Astrocyte (in vitro differentiated cells and primary cell): Measurements from ENCODE around the gene DNAJC12.

Source experiments
- CTCF ChIP-seq: IDR thresholded peaks from 2 replicates; pipeline ENCODE4 v1.5.1; 2011; ENCODE audit warnings: low read depth, mild to moderate bottlenecking, inconsistent platforms, low read length, moderate library complexity; ENCODE audit not compliant: insufficient read depth
- EZH2 ChIP-seq: IDR thresholded peaks from 2 replicates; pipeline ENCODE4 v1.6.1; 2012; ENCODE audit warnings: mild to moderate bottlenecking, low read length, inconsistent platforms; ENCODE audit not compliant: insufficient read depth

- TF ChIP-seq EZH2 = no peak
- no peak for TF ChIP-seq CTCF
These were observed 37.6 kb upstream of the DNAJC12 start for GRCh38 chr10:67875340-67876238.
